SK-N-SH (cell line): Measurements from ENCODE around the gene UNKL. TPM values are rescaled to one million over a fixed set of nuclear protein-coding genes. Genes with fewer than 3 reads are reported as not detected.

Source experiments
- CTCF ChIA-PET: fragments of 300-600, 350-600 bp; formaldehyde crosslinking; extraction: SDS; loops from one replicate; lab custom pipeline; 2021; lab: Yijun Ruan, JAX
- POLR2A ChIA-PET: fragments of 350-600 bp; sonication (Branson Sonifier 250); formaldehyde crosslinking; extraction: SDS; loops from one replicate; lab custom pipeline; 2020; ENCODE audit warnings: antibody characterized with exemption, inconsistent platforms; lab: Yijun Ruan, JAX
- DNase-seq: peaks from one replicate; pipeline ENCODE4 v3.0.0; 2012
- H2AFZ ChIP-seq: fragments of 200-600 bp; sonication (generic); 2 replicates; pipeline ENCODE4 v1.8.1; 2016; ENCODE audit warnings: antibody characterized with exemption, mild to moderate bottlenecking, low read depth
- H3F3A ChIP-seq: fragments of 200-600 bp; sonication (generic); replicated peaks from 2 replicates; pipeline ENCODE3; 2016; ENCODE audit warnings: antibody characterized with exemption, mild to moderate bottlenecking; ENCODE audit not compliant: insufficient read depth
- H3K27ac ChIP-seq, 2 experiments: fragments of 200-500 bp in 1 of 2; fragments of 200-600 bp in 1 of 2; sonication (Bioruptor generic) in 1 of 2; sonication (generic), shearing (Covaris generic) in 1 of 2; 2 replicates each; pipeline versions ENCODE4 v1.5.1 to v1.6.1; 2014 to 2016; ENCODE audit warnings: low read depth in 2 of 2, inconsistent platforms in 1 of 2, low read length in 1 of 2, mild to moderate bottlenecking in 1 of 2, mixed read lengths in 1 of 2
- H3K27me3 ChIP-seq: fragments of 200-600 bp; sonication (generic), shearing (Covaris generic); 2 replicates; pipeline ENCODE4 v1.6.1; 2016; ENCODE audit warnings: mixed run types; ENCODE audit not compliant: insufficient read depth
- H3K36me3 ChIP-seq, 2 experiments: fragments of 200-500 bp in 1 of 2; fragments of 200-600 bp in 1 of 2; sonication (Bioruptor generic) in 1 of 2; sonication (generic) in 1 of 2; replicated peaks in 1 of 2; 2 replicates each; pipeline versions ENCODE3 to v1.5.1; 2014 to 2016; ENCODE audit warnings: low read length in 1 of 2, mild to moderate bottlenecking in 1 of 2; ENCODE audit not compliant: insufficient read depth in 2 of 2, control insufficient read depth in 1 of 2
- H3K4me1 ChIP-seq, 2 experiments: fragments of 200-500 bp in 1 of 2; fragments of 200-600 bp in 1 of 2; sonication (Bioruptor generic) in 1 of 2; sonication (generic), shearing (Covaris generic) in 1 of 2; 2 replicates each; pipeline versions ENCODE4 v1.5.1 to v1.6.1; 2014 to 2016; ENCODE audit warnings: low read depth in 1 of 2, low read length in 1 of 2, mixed run types in 1 of 2; ENCODE audit not compliant: insufficient read depth in 2 of 2, control insufficient read depth in 1 of 2
- H3K4me2 ChIP-seq: fragments of 200-600 bp; sonication (generic), shearing (Covaris generic); 2 replicates; pipeline ENCODE4 v1.6.1; 2017; ENCODE audit warnings: mixed run types
- H3K4me3 ChIP-seq, 2 experiments: fragments of 200-500 bp in 1 of 2; fragments of 200-600 bp in 1 of 2; sonication (Bioruptor generic) in 1 of 2; sonication (generic), shearing (Covaris generic) in 1 of 2; 2 replicates each; pipeline versions ENCODE4 v1.5.1 to v1.8.1; 2014 to 2016; ENCODE audit warnings: low read depth in 2 of 2, inconsistent platforms in 1 of 2, low read length in 1 of 2, mild to moderate bottlenecking in 1 of 2, mixed read lengths in 1 of 2, moderate library complexity in 1 of 2
- H3K79me2 ChIP-seq: fragments of 200-600 bp; sonication (generic); 2 replicates; pipeline ENCODE4 v1.8.1; 2017; ENCODE audit warnings: mild to moderate bottlenecking; ENCODE audit not compliant: insufficient read depth
- H3K9ac ChIP-seq: fragments of 200-600 bp; sonication (generic); 2 replicates; pipeline ENCODE4 v1.6.1; 2017; ENCODE audit warnings: mixed run types
- H3K9me2 ChIP-seq: fragments of 200-600 bp; sonication (generic); 2 replicates; pipeline ENCODE4 v1.6.1; 2017; ENCODE audit warnings: mixed run types
- H3K9me3 ChIP-seq: fragments of 200-600 bp; sonication (generic); 2 replicates; pipeline ENCODE4 v1.6.1; 2017; ENCODE audit warnings: mixed run types, mild to moderate bottlenecking, moderate library complexity
- H4K20me1 ChIP-seq: fragments of 200-600 bp; sonication (generic); 2 replicates; pipeline ENCODE4 v1.6.1; 2017; ENCODE audit warnings: mild to moderate bottlenecking, mixed run types; ENCODE audit not compliant: insufficient read depth
- EP300 ChIP-seq, 2 experiments: IDR thresholded peaks; 2 replicates each; pipeline versions ENCODE4 v1.4.0 to v1.6.1; 2012; ENCODE audit warnings: borderline replicate concordance in 1 of 2, low read depth in 1 of 2, low read length in 1 of 2
- FOXJ3 ChIP-seq: sonication (generic); formaldehyde crosslinking; IDR thresholded peaks from 2 replicates; pipeline ENCODE4 v1.5.1; 2020; ENCODE audit warnings: mild to moderate bottlenecking, missing genetic modification reagents
- IRF3 ChIP-seq: fragments of 150-350 bp; IDR thresholded peaks from 2 replicates; pipeline ENCODE4 v1.6.1; 2016; ENCODE audit warnings: mild to moderate bottlenecking, low read depth, low read length
- MAX ChIP-seq: IDR thresholded peaks from 2 replicates; pipeline ENCODE4 v1.4.0; 2012; ENCODE audit warnings: low read depth
- NRF1 ChIP-seq: IDR thresholded peaks from 2 replicates; pipeline ENCODE4 v1.6.1; 2012; ENCODE audit warnings: low read depth, mild to moderate bottlenecking, low read length
- REST ChIP-seq: IDR thresholded peaks from 2 replicates; pipeline ENCODE4 v1.6.1; 2012; ENCODE audit warnings: mild to moderate bottlenecking, low read depth, low read length, moderate library complexity
- TEAD4 ChIP-seq: IDR thresholded peaks from 2 replicates; pipeline ENCODE4 v1.4.0; 2012; ENCODE audit warnings: mild to moderate bottlenecking, borderline replicate concordance; ENCODE audit not compliant: insufficient read depth
- ZBTB33 ChIP-seq: IDR thresholded peaks from 2 replicates; pipeline ENCODE4 v1.4.0; 2012; ENCODE audit warnings: low read depth, borderline replicate concordance
- WGBS: methylation state at CpG from one replicate; pipeline ENCODE4 v1.1.6; 2017; ENCODE audit warnings: low lambda C conversion rate; 5-methylcytosine and 5-hydroxymethylcytosine counted together
- polyA plus RNA-seq, 3 experiments: library from polyadenylated mRNA; depleted of rRNA; stranded (reverse); fragments of >200 nt; gene quantifications; 2 replicates each; pipeline ENCODE4 v1.2.3, GENCODE V29; 2012

UNKL gene
- polyA plus RNA-seq, 1 of the 3 experiments (the other 2 are of a cell fraction), result 16.4 TPM

GRCh38 chr16:1445518-1446203 lies 31.2 kb upstream of the UNKL start:
- DNase-seq, result no peak
- H3K27me3 ChIP-seq, result no peaks in the 10 kb centered on the region
- WGBS, result no CpG with 5 or more reads among the region's 25 CpGs
- POLR2A ChIA-PET, result no interaction called here
- H4K20me1 ChIP-seq, result no peaks in the 10 kb centered on the region
- no peak overlapping the region for H2AFZ ChIP-seq
- H3K9me3 ChIP-seq, result no peaks in the 10 kb centered on the region
- no peak overlapping the region for H3K27ac ChIP-seq
- no peak overlapping the region for H3K4me2 ChIP-seq
- CTCF ChIA-PET, result interaction anchor here (1.0 kb wide), 1 partner anchor 15 kb away, joined by 3 read pairs; the partner anchor contains the start of gene PERCC1
- H3K79me2 ChIP-seq, result no peaks in the 10 kb centered on the region
- H3K36me3 ChIP-seq, result peaks cover 0 to 8% of the 10 kb centered on the region in 2 experiments
- H3K9ac ChIP-seq, result no peak overlapping the region
- H3F3A ChIP-seq, result no peaks in the 10 kb centered on the region
- no peaks in the 10 kb centered on the region for H3K4me1 ChIP-seq
- no peaks in the 10 kb centered on the region for H3K9me2 ChIP-seq
- H3K4me3 ChIP-seq, result no peak overlapping the region
- TF ChIP-seq ZBTB33 (no peak), TEAD4 (no peak), NRF1 (no peak), REST (no peak), EP300 (IDR thresholded peaks at IDR 0.05; ENCODE audit: borderline replicate concordance in 1 of 2, low read depth in 1 of 2, low read length in 1 of 2) (no peak), FOXJ3 (CRISPR knock-in tag) (no peak), MAX (no peak), IRF3 (no peak)
